HepG2 (cell line): ENCODE measurements around the gene TEF. TPM values are rescaled to one million over a fixed set of nuclear protein-coding genes. Genes with fewer than 3 reads are reported as not detected.

Experiments
- DPF2 ChIP-seq: sonication (generic); formaldehyde crosslinking; IDR thresholded peaks from 2 replicates; pipeline ENCODE4 v1.4.0; 2020; ENCODE audit warnings: mild to moderate bottlenecking, low read depth, missing genetic modification reagents, borderline replicate concordance
- FOXC1 ChIP-seq: sonication (generic); formaldehyde crosslinking; IDR thresholded peaks from 2 replicates; pipeline ENCODE4 v1.8.0; 2022; ENCODE audit warnings: mild to moderate bottlenecking, missing genetic modification reagents, borderline replicate concordance
- KAT2B ChIP-seq: fragments of 150-350 bp; IDR thresholded peaks from 2 replicates; pipeline ENCODE4 v1.6.1; 2014; ENCODE audit warnings: low read depth, low read length, borderline replicate concordance
- KDM5A ChIP-seq: fragments of 200-600 bp; sonication (generic); IDR thresholded peaks from 2 replicates; pipeline ENCODE4 v1.7.0; 2018; ENCODE audit warnings: antibody characterized with exemption, mild to moderate bottlenecking, low read length, borderline replicate concordance
- MYC ChIP-seq: sonication (generic); formaldehyde crosslinking; IDR thresholded peaks from 2 replicates; pipeline ENCODE4 v1.9.0; 2021; ENCODE audit warnings: missing genetic modification reagents, borderline replicate concordance
- RARG ChIP-seq: sonication (generic); formaldehyde crosslinking; IDR thresholded peaks from 2 replicates; pipeline ENCODE4 v1.4.0; 2020; ENCODE audit warnings: low read depth, mild to moderate bottlenecking, missing genetic modification reagents
- RCOR2 ChIP-seq: IDR thresholded peaks from 2 replicates; pipeline ENCODE4 v1.6.1; 2016; ENCODE audit warnings: missing biosample characterization, missing genetic modification reagents
- TBP ChIP-seq: sonication (generic); formaldehyde crosslinking; IDR thresholded peaks from 2 replicates; pipeline ENCODE4 v1.5.0; 2020; ENCODE audit warnings: missing genetic modification reagents
- TOPORS ChIP-seq: sonication (generic); formaldehyde crosslinking; IDR thresholded peaks from 2 replicates; pipeline ENCODE4 v1.8.0; 2023; ENCODE audit warnings: mild to moderate bottlenecking, missing genetic modification reagents
- ZBTB38 ChIP-seq: sonication (generic); formaldehyde crosslinking; IDR thresholded peaks from 2 replicates; pipeline ENCODE4 v1.5.1; 2020; ENCODE audit warnings: mild to moderate bottlenecking, missing genetic modification reagents
- ZFP36 ChIP-seq: fragments of 150-350 bp; IDR thresholded peaks from 2 replicates; pipeline ENCODE4 v1.6.1; 2018; ENCODE audit warnings: borderline replicate concordance, low read length, low read depth; ENCODE audit not compliant: partially characterized antibody
- ZNF605 ChIP-seq: sonication (generic); formaldehyde crosslinking; IDR thresholded peaks from 2 replicates; pipeline ENCODE4 v1.8.0; 2022; ENCODE audit warnings: mild to moderate bottlenecking, missing genetic modification reagents
- ZNF703 ChIP-seq: sonication (generic); formaldehyde crosslinking; IDR thresholded peaks from 2 replicates; pipeline ENCODE4 v1.5.1; 2020; ENCODE audit warnings: missing genetic modification reagents, mild to moderate bottlenecking, moderate library complexity, borderline replicate concordance
- ZNF720 ChIP-seq: sonication (generic); formaldehyde crosslinking; IDR thresholded peaks from 2 replicates; pipeline ENCODE4 v1.4.0; 2020; ENCODE audit warnings: missing genetic modification reagents
- ZSCAN22 ChIP-seq: sonication (generic); formaldehyde crosslinking; IDR thresholded peaks from 2 replicates; pipeline ENCODE4 v1.4.0; 2020; ENCODE audit warnings: mild to moderate bottlenecking, missing genetic modification reagents
- polyA plus RNA-seq, 8 experiments: library from polyadenylated mRNA; depleted of rRNA in 3 of 8; stranded (reverse) in 7 of 8; unstranded in 1 of 8; fragments of >200 nt; fragmentation: Illumina TruSeq in 4 of 8; extraction: Trizol in 4 of 8; gene quantifications; 2 replicates each; pipeline versions ENCODE4 v1.2.1 to v1.2.3, GENCODE V29; 2011 to 2016; ENCODE audit warnings: low read depth in 4 of 8, missing spikeins in 1 of 8, mixed read lengths in 1 of 8; ENCODE audit not compliant: insufficient read depth in 1 of 8
- total RNA-seq, 5 experiments: library from RNA; depleted of rRNA; stranded (reverse); fragments of >200 nt; fragmentation: Illumina TruSeq; extraction: Trizol; gene quantifications; 2 replicates each; pipeline ENCODE4 v1.2.3, GENCODE V29; 2016; ENCODE audit warnings: low read depth in 1 of 5
- TF ChIP-seq, protein P1 (sequence below), 2 experiments: sonication (generic) in 1 of 2; formaldehyde crosslinking in 1 of 2; IDR thresholded peaks; 2 replicates each; pipeline versions ENCODE4 v1.6.1 to v1.9.0; 2014 to 2022; ENCODE audit warnings: antibody characterized with exemption in 1 of 2, borderline replicate concordance in 1 of 2, inconsistent platforms in 1 of 2, low read depth in 1 of 2, missing genetic modification reagents in 1 of 2
- TF ChIP-seq, protein P2 (sequence below): sonication (generic); formaldehyde crosslinking; IDR thresholded peaks from 2 replicates; pipeline ENCODE4 v1.8.1; 2023; ENCODE audit warnings: mild to moderate bottlenecking, missing genetic modification reagents, borderline replicate concordance
- TF ChIP-seq, protein P3 (sequence below): fragments of 450-650 bp; IDR thresholded peaks from 2 replicates; pipeline ENCODE4 v1.6.1; 2017; ENCODE audit warnings: mild to moderate bottlenecking
- TF ChIP-seq, protein P4 (sequence below): sonication (generic); formaldehyde crosslinking; IDR thresholded peaks from 2 replicates; pipeline ENCODE4 v1.5.0; 2020; ENCODE audit warnings: missing genetic modification reagents

Gene TEF
- total and polyA plus RNA-seq, 2 of the 13 experiments (the other 11 are each of a cell fraction or from before 2014, with no cell fraction given): 7.6 to 11.2 TPM

DNA sequence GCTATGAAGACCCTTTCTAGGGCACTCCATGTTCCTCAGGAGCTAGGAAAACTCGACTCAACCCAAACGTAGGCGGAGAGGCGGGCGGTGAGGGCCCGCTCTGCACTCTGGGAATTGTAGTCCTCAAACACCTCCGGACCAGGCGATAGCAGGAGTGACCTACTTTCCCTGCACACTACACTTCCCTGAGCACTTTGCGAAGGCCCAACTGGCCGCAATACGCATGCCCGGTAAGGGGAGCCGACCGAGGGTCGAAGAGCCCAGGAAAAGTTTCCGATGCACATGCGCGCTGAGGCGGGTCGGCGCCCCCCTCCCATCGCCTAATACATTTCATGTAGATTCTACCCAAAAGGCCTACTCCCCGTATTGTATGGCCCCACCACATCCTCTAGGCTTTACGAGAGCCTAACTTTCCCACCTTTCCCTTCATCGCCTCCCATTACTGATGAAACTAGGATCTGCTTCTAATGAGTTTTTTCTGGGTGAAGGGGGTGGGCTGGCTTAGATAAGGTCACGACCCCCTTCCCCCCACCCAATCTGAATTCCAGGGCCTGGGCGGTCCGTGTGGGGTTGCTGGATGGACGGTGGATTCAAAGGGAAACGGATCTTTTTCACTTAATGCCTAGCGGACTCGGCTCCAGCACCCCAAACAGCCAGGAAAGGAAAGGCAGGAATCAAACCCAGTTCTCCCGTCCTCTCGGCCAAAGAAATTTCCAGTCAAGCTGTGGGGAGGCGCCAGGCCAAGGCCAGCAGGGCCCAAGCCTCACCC, 62.8 kb downstream of the TEF start (continued):
- TF ChIP-seq, protein P1, sequence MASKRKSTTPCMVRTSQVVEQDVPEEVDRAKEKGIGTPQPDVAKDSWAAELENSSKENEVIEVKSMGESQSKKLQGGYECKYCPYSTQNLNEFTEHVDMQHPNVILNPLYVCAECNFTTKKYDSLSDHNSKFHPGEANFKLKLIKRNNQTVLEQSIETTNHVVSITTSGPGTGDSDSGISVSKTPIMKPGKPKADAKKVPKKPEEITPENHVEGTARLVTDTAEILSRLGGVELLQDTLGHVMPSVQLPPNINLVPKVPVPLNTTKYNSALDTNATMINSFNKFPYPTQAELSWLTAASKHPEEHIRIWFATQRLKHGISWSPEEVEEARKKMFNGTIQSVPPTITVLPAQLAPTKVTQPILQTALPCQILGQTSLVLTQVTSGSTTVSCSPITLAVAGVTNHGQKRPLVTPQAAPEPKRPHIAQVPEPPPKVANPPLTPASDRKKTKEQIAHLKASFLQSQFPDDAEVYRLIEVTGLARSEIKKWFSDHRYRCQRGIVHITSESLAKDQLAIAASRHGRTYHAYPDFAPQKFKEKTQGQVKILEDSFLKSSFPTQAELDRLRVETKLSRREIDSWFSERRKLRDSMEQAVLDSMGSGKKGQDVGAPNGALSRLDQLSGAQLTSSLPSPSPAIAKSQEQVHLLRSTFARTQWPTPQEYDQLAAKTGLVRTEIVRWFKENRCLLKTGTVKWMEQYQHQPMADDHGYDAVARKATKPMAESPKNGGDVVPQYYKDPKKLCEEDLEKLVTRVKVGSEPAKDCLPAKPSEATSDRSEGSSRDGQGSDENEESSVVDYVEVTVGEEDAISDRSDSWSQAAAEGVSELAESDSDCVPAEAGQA (IDR thresholded peaks at IDR 0.05; ENCODE audit: low read depth): no peak
- TF ChIP-seq, protein P1 (CRISPR knock-in tag; IDR thresholded peaks at IDR 0.05; ENCODE audit: borderline replicate concordance): no peak
- TF ChIP-seq, protein P2, sequence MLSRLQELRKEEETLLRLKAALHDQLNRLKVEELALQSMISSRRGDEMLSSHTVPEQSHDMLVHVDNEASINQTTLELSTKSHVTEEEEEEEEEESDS (CRISPR knock-in tag): no peak
- TF ChIP-seq ZNF703 (CRISPR knock-in tag): no peak
- no peak; the same call in 1 of the 2 replicates for TF ChIP-seq MYC
- TF ChIP-seq ZNF605: no peak; the same call in none of the 2 replicates
- no peak for TF ChIP-seq TBP
- no peak; the same call in 1 of the 2 replicates for TF ChIP-seq ZBTB38 (CRISPR knock-in tag)
- no peak for TF ChIP-seq ZSCAN22 (CRISPR knock-in tag)
- TF ChIP-seq KAT2B: no peak
- no peak for TF ChIP-seq RARG (CRISPR knock-in tag)
- TF ChIP-seq FOXC1 (CRISPR knock-in tag): peak; percentile 29; the same call in 1 of the 2 replicates
- TF ChIP-seq ZFP36: no peak
- no peak for TF ChIP-seq TOPORS (CRISPR knock-in tag)
- TF ChIP-seq ZNF720 (CRISPR knock-in tag): no peak
- TF ChIP-seq, protein P3, sequence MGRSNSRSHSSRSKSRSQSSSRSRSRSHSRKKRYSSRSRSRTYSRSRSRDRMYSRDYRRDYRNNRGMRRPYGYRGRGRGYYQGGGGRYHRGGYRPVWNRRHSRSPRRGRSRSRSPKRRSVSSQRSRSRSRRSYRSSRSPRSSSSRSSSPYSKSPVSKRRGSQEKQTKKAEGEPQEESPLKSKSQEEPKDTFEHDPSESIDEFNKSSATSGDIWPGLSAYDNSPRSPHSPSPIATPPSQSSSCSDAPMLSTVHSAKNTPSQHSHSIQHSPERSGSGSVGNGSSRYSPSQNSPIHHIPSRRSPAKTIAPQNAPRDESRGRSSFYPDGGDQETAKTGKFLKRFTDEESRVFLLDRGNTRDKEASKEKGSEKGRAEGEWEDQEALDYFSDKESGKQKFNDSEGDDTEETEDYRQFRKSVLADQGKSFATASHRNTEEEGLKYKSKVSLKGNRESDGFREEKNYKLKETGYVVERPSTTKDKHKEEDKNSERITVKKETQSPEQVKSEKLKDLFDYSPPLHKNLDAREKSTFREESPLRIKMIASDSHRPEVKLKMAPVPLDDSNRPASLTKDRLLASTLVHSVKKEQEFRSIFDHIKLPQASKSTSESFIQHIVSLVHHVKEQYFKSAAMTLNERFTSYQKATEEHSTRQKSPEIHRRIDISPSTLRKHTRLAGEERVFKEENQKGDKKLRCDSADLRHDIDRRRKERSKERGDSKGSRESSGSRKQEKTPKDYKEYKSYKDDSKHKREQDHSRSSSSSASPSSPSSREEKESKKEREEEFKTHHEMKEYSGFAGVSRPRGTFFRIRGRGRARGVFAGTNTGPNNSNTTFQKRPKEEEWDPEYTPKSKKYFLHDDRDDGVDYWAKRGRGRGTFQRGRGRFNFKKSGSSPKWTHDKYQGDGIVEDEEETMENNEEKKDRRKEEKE: no peak
- TF ChIP-seq, protein P4, sequence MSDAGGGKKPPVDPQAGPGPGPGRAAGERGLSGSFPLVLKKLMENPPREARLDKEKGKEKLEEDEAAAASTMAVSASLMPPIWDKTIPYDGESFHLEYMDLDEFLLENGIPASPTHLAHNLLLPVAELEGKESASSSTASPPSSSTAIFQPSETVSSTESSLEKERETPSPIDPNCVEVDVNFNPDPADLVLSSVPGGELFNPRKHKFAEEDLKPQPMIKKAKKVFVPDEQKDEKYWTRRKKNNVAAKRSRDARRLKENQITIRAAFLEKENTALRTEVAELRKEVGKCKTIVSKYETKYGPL: no peak
- TF ChIP-seq RCOR2 (CRISPR knock-in tag): no peak
- peak; percentile 77; the same call in 1 of the 2 replicates for TF ChIP-seq KDM5A
- no peak for TF ChIP-seq DPF2
